Measurements from ENCODE around the gene METTL17. TPM values are rescaled to one million over a fixed set of nuclear protein-coding genes. Genes with fewer than 3 reads are reported as not detected.

Gene METTL17
- total and polyA plus RNA-seq, 9 of the 15 experiments (the other 6 are each of a cell fraction or from before 2014, with no cell fraction given): 65.6 to 150 (median 90.0) TPM

GRCh38 chr14:21026274-21026987 is 36.7 kb downstream of the METTL17 start:
- ChIA-PET POLR2A (interaction anchor here (0.6 to 1.1 kb wide), 5 partner anchors 9 to 287 kb away, joined by 3 read pairs; no protein-coding TSS in a partner anchor), CTCF (ENCODE audit: low intra/inter-chr PET ratio) (no interaction called here)
- Histone ChIP-seq H2AFZ (ENCODE audit: low read depth, low read length) (peak overlapping the region; percentile 81), H3K36me3 (ENCODE audit: control insufficient read depth, insufficient read depth, low read length) (peaks cover 5% of the 10 kb centered on the region; the same call in 1 of the 3 replicates), H3K27me3 (ENCODE audit: control insufficient read depth in 2 of 2, insufficient read depth in 2 of 2, low read length in 2 of 2) (no peaks in the 10 kb centered on the region), H3K9me3 (replicated peaks; ENCODE audit: control insufficient read depth, insufficient read depth, low read depth, low read length) (no peaks in the 10 kb centered on the region), H3K27ac (ENCODE audit: extremely low read depth, low read depth, low read length) (peak overlapping the region; percentile 80), H3K79me2 (ENCODE audit: control insufficient read depth, insufficient read depth, low read length) (peaks cover 21% of the 10 kb centered on the region), H3K9ac (ENCODE audit: insufficient read depth in 1 of 2, low read depth in 2 of 2, low read length in 2 of 2) (peak overlapping the region; percentile 59 to 77; a peak in 3 of 4 replicates), H3K4me3 (no peak overlapping the region), H4K20me1 (replicated peaks; ENCODE audit: control insufficient read depth, insufficient read depth, low read length) (no peaks in the 10 kb centered on the region), H3K4me2 (ENCODE audit: insufficient read depth, low read length) (peak overlapping the region; percentile 70), H3K9me1 (ENCODE audit: control insufficient read depth, insufficient read depth, low read length) (peaks cover 2% of the 10 kb centered on the region), H3K4me1 (replicated peaks in 1 of 2; ENCODE audit: control insufficient read depth in 2 of 2, insufficient read depth in 2 of 2, low read length in 2 of 2) (peaks cover 35 to 40% of the 10 kb centered on the region in 2 experiments)
- TF ChIP-seq ZFX (CRISPR knock-in tag; IDR thresholded peaks at IDR 0.05) (peak; percentile 27; the same call in 1 of the 2 replicates), ZNF57 (CRISPR knock-in tag; IDR thresholded peaks at IDR 0.05) (no peak), RFX5 (IDR thresholded peaks at IDR 0.05; ENCODE audit: low read depth, low read length) (no peak)
- 13% methylated on average over 5 of the region's 7 CpGs for WGBS (ENCODE audit: insufficient coverage, low coverage, missing lambda C conversion rate)
- in situ Hi-C loops (cut with MboI): no loop called here
- DNase-seq (ENCODE audit: extremely low read depth in 1 of 4, low spot score in 3 of 4) (peak in 1 of 4 experiments; percentile 12), ATAC-seq (no peak), FAIRE-seq (no peak)
- BruUV-seq (replicated peaks): no TSS peak
- intact Hi-C loops (cut with micrococcal nuclease): no loop called here

- Histone ChIP-seq H3K27me3 (ENCODE audit: control insufficient read depth in 2 of 2, insufficient read depth in 2 of 2, low read length in 2 of 2) (no peaks in the 10 kb centered on the region), H3K9ac (ENCODE audit: insufficient read depth in 1 of 2, low read depth in 2 of 2, low read length in 2 of 2) (peak overlapping the region; percentile 59 to 77; a peak in 1 of 4 replicates), H3K9me1 (ENCODE audit: control insufficient read depth, insufficient read depth, low read length) (peaks cover 2% of the 10 kb centered on the region), H3K4me2 (ENCODE audit: insufficient read depth, low read length) (peak overlapping the region; percentile 33; the same call in 1 of the 2 replicates), H3K79me2 (ENCODE audit: control insufficient read depth, insufficient read depth, low read length) (peaks cover 21% of the 10 kb centered on the region), H3K9me3 (replicated peaks; ENCODE audit: control insufficient read depth, insufficient read depth, low read depth, low read length) (no peaks in the 10 kb centered on the region), H4K20me1 (replicated peaks; ENCODE audit: control insufficient read depth, insufficient read depth, low read length) (no peaks in the 10 kb centered on the region), H2AFZ (ENCODE audit: low read depth, low read length) (peak overlapping the region; percentile 71), H3K36me3 (ENCODE audit: control insufficient read depth, insufficient read depth, low read length) (no peaks in the 10 kb centered on the region), H3K4me1 (replicated peaks in 1 of 2; ENCODE audit: control insufficient read depth in 2 of 2, insufficient read depth in 2 of 2, low read length in 2 of 2) (peaks cover 35 to 44% of the 10 kb centered on the region in 2 experiments), H3K4me3 (no peak overlapping the region), H3K27ac (ENCODE audit: extremely low read depth, low read depth, low read length) (peak overlapping the region; percentile 80)
- ChIA-PET CTCF (ENCODE audit: low intra/inter-chr PET ratio) (no interaction called here), POLR2A (interaction anchor here (0.8 to 1.1 kb wide), 2 partner anchors 9 to 10 kb away, joined by 3 read pairs; no protein-coding TSS in a partner anchor)
- BruUV-seq (replicated peaks): no TSS peak
- FAIRE-seq (peak; percentile 93), ATAC-seq (peak; percentile 17), DNase-seq (ENCODE audit: extremely low read depth in 1 of 4, low spot score in 3 of 4) (peak; percentile 66 to 82 (median 74))
- 0% methylated on average over 3 of the region's 3 CpGs for WGBS (ENCODE audit: insufficient coverage, low coverage, missing lambda C conversion rate)
- intact Hi-C loops (cut with micrococcal nuclease) (no loop called here), in situ Hi-C loops (cut with MboI) (no loop called here)
- no peak for TF ChIP-seq ZNF232 (CRISPR knock-in tag; IDR thresholded peaks at IDR 0.05)
- 0 out of 2 replicates have a peak, but pooled peaks have one; percentile 5 for TF ChIP-seq ZFX (CRISPR knock-in tag; IDR thresholded peaks at IDR 0.05)
- TF ChIP-seq MYC (IDR thresholded peaks at IDR 0.05; ENCODE audit: low read depth, low read length): no peak
- no peak for TF ChIP-seq MYC (CRISPR knock-in tag; IDR thresholded peaks at IDR 0.05; ENCODE audit: borderline replicate concordance, low read depth)
- no peak for TF ChIP-seq TEAD1 (CRISPR knock-in tag; IDR thresholded peaks at IDR 0.05)
- no peak for TF ChIP-seq TARDBP (IDR thresholded peaks at IDR 0.05)
- 0 out of 2 replicates have a peak, but pooled peaks have one; percentile 35 for TF ChIP-seq SMARCC2 (IDR thresholded peaks at IDR 0.05; ENCODE audit: low read depth)
- TF ChIP-seq KLF13 (tag; IDR thresholded peaks at IDR 0.05; ENCODE audit: borderline replicate concordance, low read depth): no peak
- no peak for TF ChIP-seq GTF2E2 (tag; IDR thresholded peaks at IDR 0.05)
- peak; percentile 90 for TF ChIP-seq JUND (IDR thresholded peaks at IDR 0.05; ENCODE audit: borderline replicate concordance, low read depth, low read length)
- TF ChIP-seq JUND (tag; IDR thresholded peaks at IDR 0.05; ENCODE audit: borderline replicate concordance, low read depth, low read length): peak; percentile 79; the same call in 2 of the 3 replicates
- TF ChIP-seq CXXC5 (CRISPR knock-in tag; IDR thresholded peaks at IDR 0.05): 0 out of 2 replicates have a peak, but pooled peaks have one; percentile 27
- TF ChIP-seq FOSL1 (tag; conservative IDR thresholded peaks at IDR 0.05): peak; percentile 76
- TF ChIP-seq CTBP1 (IDR thresholded peaks at IDR 0.05; ENCODE audit: borderline replicate concordance): peak; percentile 44; the same call in 1 of the 2 replicates
Observed at GRCh38 chr14:21026988-21027315, 37.2 kb downstream of the METTL17 start.

Data from K562 (cell line).